ENCODE measurements around the gene GOLPH3.
A peak's percentile ranks its signal among the peaks of the same experiment; 100 is the strongest.
"Not testable (repeated sequence)": the region's sequence is repeated elsewhere in the genome, so short reads cannot be mapped to it uniquely, and the experiment has no call there.

The GOLPH3 gene

GRCh38 chr5:32172186-32172911 is 1.8 kb downstream of the GOLPH3 start:
- not testable (repeated sequence) for FAIRE-seq; DNase-seq (ENCODE audit: extremely low spot score, insufficient read length, low read depth)

DNA sequence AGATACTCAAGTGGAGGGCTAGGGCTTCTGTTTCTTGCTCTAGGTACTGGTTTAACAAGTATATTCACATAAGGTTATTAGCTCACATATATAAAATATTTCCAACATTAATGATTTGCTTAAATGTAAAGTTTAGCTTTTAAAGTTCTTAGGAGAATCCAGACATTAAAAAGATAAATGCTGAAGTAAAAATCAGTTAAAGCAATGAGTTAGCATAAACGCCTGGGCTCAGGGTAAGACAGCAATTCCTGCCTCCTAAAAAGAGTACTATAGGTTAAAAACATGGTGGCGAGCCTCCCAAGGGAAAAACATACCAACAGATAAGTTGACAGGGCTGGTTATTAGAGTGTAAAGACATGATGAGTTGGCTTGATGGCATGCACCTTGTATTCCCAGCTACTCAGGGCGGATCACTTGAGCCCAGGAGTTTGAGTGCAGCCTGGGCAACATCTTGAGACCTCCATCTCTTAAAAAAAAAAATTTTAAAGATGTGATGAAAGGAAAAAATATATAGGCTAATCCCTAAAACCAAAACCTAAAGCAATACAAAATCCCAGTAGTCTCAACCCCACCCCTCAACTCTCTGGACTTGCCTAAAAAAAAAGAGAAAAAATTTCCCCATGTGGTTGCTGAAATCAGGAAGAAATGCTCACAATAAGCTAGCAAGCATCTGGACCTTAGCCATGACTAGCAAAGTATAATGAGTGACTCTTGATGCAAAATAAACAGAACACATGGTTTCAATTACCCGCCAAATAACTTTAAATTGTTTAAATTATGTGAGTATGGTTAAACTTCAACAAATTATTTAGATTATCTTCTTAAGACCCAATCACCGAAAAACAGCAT is 3.6 kb downstream of the GOLPH3 start:
- DNase-seq (ENCODE audit: extremely low spot score, insufficient read length, low read depth), result no peak
- no peak for FAIRE-seq

DNA sequence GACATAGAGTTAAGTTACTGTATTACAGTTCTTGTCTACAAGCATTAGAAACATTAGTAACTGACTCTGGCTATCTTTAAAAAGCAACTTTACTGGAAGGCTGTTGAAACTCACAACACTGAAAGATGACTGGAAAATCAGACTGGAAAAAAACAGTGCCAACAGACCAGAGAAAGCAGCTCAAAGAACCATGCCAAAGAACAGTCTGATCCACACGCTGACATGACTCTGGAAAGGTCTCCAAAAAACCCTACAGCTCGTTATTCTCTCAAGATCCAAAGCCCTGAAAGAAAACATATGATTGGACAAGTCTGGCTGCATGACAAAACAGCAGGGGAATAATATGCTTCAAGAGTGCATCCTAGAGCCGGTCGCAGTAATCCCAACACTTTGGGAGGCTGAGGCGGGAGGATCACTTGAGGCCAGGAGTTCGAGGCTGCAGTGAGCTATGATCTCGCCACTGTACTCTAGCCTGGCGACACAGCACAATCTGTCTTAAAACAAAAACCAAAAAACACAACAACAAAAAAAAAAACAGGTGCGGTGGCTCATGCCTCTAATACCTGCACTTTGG is 5.6 kb downstream of the GOLPH3 start:
- no peak for DNase-seq (ENCODE audit: extremely low spot score, insufficient read length, low read depth)
- no peak for FAIRE-seq

- DNase-seq (ENCODE audit: extremely low spot score, insufficient read length, low read depth), result no peak
- no peak for FAIRE-seq
These were observed 8.5 kb downstream of the GOLPH3 start for GRCh38 chr5:32165597-32165996.

GRCh38 chr5:32163785-32164184 is 10.3 kb downstream of the GOLPH3 start:
- FAIRE-seq, result peak; percentile 76

DNA sequence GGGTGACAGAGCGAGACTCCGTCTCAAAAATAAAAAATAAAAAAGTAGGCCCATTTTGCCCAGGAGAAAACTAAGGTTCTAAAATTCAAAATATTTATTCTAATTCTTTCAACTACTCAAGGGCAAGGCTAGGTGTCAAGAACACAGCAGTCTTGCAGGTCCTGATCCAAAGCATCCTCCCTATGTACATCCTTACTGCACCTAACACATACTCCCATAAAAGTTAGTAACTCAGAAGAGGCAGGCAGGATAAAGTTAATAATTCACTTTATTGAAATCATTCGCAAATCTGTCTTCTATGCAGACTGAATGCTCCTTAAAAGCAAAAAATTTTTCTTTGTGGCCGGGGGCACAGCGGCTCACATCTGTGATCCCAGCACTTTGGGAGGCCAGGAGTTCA is 11.1 kb downstream of the GOLPH3 start:
- no peak for FAIRE-seq
- DNase-seq (ENCODE audit: extremely low spot score, insufficient read length, low read depth), result no peak

More at GRCh38 chr5:32163785-32164184, 10.3 kb downstream of the GOLPH3 start:
- DNase-seq (ENCODE audit: extremely low spot score, insufficient read length, low read depth), result no peak

DNA sequence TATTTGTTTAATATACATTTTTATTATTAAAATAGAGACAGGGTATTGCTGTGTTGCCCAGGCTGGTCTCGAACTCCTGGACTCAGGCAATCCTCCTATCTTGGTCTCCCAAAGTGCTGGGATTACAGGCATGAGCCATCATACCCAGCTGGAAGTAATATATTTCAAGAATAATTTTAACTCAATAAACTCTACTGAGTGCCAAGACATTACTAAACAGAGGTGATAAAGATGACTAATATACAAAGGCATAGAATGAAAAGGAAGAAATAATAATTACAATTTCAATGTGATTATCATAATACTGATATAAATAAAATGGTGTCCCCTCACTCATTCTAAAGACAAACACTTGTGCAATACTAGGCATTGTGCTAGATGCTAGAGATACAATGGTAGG is 13.9 kb downstream of the GOLPH3 start:
- no peak for DNase-seq (ENCODE audit: extremely low spot score, insufficient read length, low read depth)
- FAIRE-seq, result no peak

- FAIRE-seq, result no peak
- no peak for DNase-seq (ENCODE audit: extremely low spot score, insufficient read length, low read depth)
These were observed 14.6 kb downstream of the GOLPH3 start for GRCh38 chr5:32159328-32160072.

DNA sequence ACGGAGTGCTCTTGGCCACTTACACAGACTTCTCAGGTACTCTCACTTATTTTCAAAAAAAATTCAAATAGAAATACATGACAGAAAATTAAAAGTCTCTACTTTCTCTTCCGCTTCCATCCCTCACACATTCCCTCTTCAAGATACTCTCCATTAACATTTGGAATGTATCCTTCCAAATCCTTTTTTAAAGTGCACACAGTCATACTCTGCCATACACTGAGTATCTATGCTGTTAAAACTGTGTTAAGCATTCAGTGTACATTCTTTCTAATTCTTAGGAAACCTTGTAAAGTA is 15.5 kb downstream of the GOLPH3 start:
- FAIRE-seq, result no peak
- no peak for DNase-seq (ENCODE audit: extremely low spot score, insufficient read length, low read depth)

- no peak for FAIRE-seq
- DNase-seq (ENCODE audit: extremely low spot score, insufficient read length, low read depth), result no peak
These were observed 17.0 kb downstream of the GOLPH3 start for GRCh38 chr5:32157078-32157477.

- DNase-seq (ENCODE audit: extremely low spot score, insufficient read length, low read depth) (no peak), FAIRE-seq (no peak)
These were observed 17.5 kb downstream of the GOLPH3 start for GRCh38 chr5:32156635-32157034.

GRCh38 chr5:32155211-32155610 is 18.9 kb downstream of the GOLPH3 start:
- FAIRE-seq (no peak), DNase-seq (ENCODE audit: extremely low spot score, insufficient read length, low read depth) (no peak)

- DNase-seq (ENCODE audit: extremely low spot score, insufficient read length, low read depth) (no peak), FAIRE-seq (no peak)
These were observed 20.4 kb downstream of the GOLPH3 start for GRCh38 chr5:32153723-32154122.

GRCh38 chr5:32151198-32151597 is 22.9 kb downstream of the GOLPH3 start:
- DNase-seq (ENCODE audit: extremely low spot score, insufficient read length, low read depth) (no peak), FAIRE-seq (no peak)

GRCh38 chr5:32150366-32150765 is 23.8 kb downstream of the GOLPH3 start:
- FAIRE-seq (no peak), DNase-seq (ENCODE audit: extremely low spot score, insufficient read length, low read depth) (no peak)

GRCh38 chr5:32147959-32148358 is 26.2 kb downstream of the GOLPH3 start:
- DNase-seq (ENCODE audit: extremely low spot score, insufficient read length, low read depth), result no peak
- no peak for FAIRE-seq

GRCh38 chr5:32147236-32147635 is 26.9 kb downstream of the GOLPH3 start:
- no peak for DNase-seq (ENCODE audit: extremely low spot score, insufficient read length, low read depth)
- no peak for FAIRE-seq

DNA sequence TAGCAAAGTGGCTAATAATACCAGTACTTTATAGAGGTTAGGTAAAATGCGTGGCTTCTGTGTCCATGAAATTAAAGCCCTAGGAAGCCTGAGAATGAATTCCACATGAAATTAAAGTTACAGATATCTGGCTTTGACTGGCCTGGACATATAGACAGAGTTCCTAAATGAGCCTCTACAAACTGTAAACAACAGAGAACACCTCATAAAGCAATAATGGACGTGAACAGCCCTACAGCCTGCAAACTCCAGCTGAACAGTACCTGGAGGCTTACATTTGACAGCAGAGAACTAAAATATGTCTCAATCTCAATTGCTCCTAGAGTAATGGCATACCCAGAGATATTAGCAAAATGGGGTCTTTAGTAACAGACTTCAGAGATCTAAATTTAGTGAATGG is 28.7 kb downstream of the GOLPH3 start:
- no peak for DNase-seq (ENCODE audit: extremely low spot score, insufficient read length, low read depth)
- FAIRE-seq, result no peak

GRCh38 chr5:32144378-32145207 is 29.5 kb downstream of the GOLPH3 start:
- FAIRE-seq, result no peak

More at GRCh38 chr5:32144378-32145207, 29.5 kb downstream of the GOLPH3 start:
- no peak for DNase-seq (ENCODE audit: extremely low spot score, insufficient read length, low read depth)
